OCI-LY3 (cell line): ENCODE data around the gene GTF2IRD1.
"Not testable (repeated sequence)": the region's sequence is repeated elsewhere in the genome, so short reads cannot be mapped to it uniquely, and the experiment has no call there.

Experiments used
- EZH2phosphoT487 ChIP-seq: fragments of 200-600 bp; shearing (Covaris generic); IDR thresholded peaks from 2 replicates; pipeline ENCODE4 v1.6.1; 2018; ENCODE audit warnings: antibody characterized with exemption, mixed run types, low read depth
- TF ChIP-seq, protein P1 (sequence below): fragments of 200-600, 300-600 bp; sonication (generic); IDR thresholded peaks from 2 replicates; pipeline ENCODE4 v1.5.1; 2014; ENCODE audit warnings: antibody characterized with exemption, low read length, low read depth

DNA sequence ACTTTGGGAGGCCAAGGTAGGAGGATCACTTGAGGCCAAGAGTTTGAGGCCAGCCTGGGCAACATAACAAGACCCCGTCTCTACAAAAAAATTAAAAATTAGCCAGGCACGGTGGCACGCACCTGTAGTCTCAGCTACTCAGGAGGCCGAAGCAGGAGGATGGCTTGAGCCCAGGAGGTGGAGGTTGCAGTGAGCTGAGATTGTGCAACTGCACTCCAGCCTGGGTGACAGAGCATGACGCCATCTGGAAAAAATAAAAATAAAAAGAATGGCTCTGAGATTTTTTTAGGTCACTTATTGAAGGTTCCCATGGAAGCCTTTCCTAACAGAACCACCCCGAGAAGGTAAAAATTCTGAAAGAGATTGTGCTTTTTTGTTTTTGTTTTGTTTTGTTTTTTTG lies 109.9 kb downstream of the GTF2IRD1 start:
- TF ChIP-seq EZH2phosphoT487: not testable (repeated sequence)
- TF ChIP-seq, protein P1, sequence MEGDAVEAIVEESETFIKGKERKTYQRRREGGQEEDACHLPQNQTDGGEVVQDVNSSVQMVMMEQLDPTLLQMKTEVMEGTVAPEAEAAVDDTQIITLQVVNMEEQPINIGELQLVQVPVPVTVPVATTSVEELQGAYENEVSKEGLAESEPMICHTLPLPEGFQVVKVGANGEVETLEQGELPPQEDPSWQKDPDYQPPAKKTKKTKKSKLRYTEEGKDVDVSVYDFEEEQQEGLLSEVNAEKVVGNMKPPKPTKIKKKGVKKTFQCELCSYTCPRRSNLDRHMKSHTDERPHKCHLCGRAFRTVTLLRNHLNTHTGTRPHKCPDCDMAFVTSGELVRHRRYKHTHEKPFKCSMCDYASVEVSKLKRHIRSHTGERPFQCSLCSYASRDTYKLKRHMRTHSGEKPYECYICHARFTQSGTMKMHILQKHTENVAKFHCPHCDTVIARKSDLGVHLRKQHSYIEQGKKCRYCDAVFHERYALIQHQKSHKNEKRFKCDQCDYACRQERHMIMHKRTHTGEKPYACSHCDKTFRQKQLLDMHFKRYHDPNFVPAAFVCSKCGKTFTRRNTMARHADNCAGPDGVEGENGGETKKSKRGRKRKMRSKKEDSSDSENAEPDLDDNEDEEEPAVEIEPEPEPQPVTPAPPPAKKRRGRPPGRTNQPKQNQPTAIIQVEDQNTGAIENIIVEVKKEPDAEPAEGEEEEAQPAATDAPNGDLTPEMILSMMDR: not testable (repeated sequence)
